HUDEP-2 (cell line): ENCODE data around the gene MYO5A.
"Not testable (repeated sequence)": the region's sequence is repeated elsewhere in the genome, so short reads cannot be mapped to it uniquely, and the experiment has no call there.

ENCODE experiments used
- DNase-seq, 76 experiments: peaks; one replicate each; lab custom pipeline; 2025; ENCODE audit not compliant: unreplicated experiment in 76 of 76; lab: John Stamatoyannopoulos, UW

The MYO5A gene

DNA sequence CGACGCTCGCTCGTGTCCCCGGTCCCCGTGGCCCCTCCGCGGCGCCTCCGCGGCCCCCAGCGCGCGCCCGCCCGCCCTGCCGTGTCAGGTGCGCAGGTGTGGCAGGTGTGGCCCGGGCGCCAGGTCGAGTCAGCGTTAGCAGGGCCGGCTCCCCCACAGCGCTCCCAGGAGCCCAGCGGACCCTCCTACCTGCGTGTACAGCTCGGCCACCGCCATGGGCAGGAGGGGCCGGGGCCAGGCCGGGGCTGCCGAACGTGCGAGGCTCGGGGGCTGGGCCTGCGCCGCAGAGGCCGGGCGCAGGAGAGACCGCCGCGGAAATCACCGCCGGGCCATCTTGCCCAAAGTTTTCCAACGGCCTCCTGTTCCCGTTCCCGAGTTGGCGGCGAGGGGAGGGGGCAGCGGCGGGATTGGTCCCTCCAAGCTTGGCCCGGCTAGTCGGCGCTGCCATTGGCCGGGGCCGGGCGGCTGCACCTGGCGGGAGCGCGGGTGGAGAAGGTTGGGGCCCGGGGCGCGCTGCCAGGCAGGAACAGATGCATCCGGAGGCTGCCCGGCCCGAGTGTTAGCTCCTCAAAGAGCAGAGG lies 233.2 kb downstream of the MYO5A start, which contains the start of gene MYO5C:
TSS of gene MYO5C (minus strand) at position 384 of the 581 bp plus-strand sequence. CDS start at position 216, 168 bp downstream.
- no peak for DNase-seq

DNA sequence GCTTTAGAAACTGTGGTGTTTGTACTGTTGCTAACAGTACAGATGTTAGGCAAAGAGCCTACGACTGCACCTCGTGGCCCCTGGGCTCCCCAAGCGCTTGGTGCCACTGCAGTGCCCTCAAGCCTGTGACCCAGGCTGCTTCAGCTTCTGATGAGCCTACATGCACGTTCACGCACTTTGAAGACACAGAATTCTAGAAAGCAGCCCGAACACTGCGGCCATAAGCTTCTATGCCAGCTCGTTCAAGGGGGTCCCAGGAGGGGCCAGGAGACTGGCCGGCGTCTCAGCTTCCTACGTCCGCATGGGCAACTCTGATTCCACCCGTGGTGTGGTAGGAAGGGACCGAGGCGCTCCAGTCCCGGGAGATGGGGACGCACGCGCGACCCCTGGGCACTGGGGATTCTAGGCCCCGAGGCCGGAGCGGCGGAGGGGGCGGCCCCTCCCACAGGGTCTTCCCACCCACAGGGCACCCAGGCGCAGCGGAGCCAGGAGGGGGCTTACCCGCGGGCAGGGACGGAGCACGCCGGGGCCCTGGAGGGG lies 233.7 kb downstream of the MYO5A start:
- DNase-seq, result no peak

DNA sequence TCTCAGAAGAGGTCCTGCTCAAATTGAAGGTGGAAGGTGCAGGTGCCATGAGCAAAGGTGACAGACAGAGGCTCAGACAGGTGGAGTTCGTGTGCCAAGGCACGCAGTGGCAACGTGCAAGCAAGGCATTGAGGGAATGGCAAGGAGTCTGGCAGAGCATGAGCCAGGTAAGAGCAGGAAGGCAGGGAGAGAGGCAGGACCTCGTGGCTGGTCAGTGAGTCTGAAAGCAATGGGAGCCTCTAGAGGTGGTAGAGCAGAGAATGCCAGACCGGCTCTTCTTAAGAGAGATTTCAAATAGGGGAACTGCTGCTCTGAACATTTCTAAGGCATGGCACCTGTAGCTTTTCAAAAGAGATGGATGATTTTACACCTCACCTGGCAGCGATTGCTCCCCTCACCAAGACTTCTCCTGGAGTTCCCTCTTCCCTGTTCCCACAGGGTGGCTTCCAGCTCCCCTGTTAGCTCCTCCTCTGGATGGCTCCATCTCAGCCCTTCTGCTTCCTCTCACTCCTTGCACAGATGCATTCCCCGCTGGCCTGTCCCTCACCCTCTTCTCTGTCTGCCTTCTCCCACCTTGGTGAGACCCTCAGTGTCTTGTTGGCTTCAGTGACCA lies 235.8 kb downstream of the MYO5A start:
- DNase-seq, result no peak

DNA sequence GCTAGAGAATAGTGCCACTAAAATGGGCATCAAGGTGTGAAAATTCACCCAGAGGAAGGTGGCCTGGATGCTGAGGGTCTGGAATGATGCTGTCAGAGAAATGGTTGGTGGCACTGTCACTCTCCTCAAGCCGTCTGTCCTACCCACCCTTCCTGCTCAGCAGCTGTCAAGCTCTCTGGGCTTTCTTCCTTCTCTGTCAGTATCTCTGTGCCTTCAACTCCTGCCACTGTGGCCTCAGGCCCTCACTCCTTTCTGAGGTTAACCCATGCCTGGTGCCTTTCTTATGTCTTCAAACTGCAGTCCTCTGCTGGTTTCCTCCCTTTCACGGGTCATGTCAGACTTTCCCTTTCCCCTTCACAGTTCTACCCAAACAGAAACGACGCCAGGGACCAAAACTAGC lies 237.5 kb downstream of the MYO5A start:
- no peak for DNase-seq

DNA sequence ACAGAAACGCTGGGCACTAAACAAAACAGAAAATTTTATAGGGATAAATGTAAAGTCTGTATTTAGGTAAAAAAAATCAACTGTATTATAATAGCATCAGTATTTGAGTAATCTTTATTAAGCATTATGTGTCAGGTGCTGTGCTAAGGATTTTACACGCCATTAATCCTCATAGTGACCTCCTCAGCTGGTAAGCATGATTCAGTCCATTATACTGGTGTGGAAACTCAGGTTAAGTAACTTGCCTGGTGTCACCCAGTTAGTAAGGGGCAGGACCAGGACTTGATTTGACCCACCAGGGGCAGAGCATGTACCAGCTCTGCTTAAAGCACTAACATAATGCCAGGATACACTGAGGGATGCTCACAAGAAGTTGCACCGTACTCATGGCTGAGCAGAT lies 237.9 kb downstream of the MYO5A start:
- no peak for DNase-seq

DNA sequence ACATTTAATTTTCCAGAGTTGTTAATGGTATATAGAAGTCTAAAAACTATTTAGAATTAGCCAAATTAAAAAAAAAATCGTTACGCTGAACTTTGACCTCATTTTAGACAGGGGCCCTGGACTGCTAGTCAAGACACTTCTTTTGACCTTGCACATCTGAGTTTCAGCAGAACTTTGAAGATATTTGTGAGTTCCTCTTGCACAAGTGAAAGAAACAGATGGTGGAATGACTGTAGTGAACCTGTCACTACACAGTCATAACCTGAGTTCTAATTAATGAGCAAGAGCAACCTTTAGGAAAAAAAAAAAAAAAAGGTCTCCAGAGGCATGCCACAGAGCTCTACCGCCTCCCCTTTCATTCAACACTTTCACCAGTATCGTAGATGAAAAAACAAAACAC lies 238.4 kb downstream of the MYO5A start:
- no peak for DNase-seq

DNA sequence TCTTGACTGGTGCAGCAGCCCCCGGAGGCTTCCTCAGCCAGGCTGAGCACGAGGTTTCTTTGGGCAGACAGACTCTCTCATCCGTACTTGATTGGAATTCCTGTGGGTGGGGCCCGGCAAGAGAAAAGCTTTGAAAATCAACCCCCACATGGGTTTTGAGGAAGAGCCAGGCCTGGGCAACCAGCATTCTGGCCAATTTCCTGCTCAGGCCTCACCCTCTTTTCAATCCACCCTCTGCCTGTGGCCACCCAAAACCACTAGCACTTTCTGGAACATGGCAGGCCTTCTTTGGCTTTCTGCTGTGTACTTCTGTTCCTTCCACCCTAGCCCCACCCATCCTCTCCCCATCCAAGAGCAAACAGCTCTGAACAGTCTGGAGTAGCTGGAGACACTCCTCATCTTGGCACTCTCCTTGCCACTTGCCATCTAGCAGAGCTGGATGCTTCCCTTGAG lies 239.0 kb downstream of the MYO5A start:
- no peak for DNase-seq

DNA sequence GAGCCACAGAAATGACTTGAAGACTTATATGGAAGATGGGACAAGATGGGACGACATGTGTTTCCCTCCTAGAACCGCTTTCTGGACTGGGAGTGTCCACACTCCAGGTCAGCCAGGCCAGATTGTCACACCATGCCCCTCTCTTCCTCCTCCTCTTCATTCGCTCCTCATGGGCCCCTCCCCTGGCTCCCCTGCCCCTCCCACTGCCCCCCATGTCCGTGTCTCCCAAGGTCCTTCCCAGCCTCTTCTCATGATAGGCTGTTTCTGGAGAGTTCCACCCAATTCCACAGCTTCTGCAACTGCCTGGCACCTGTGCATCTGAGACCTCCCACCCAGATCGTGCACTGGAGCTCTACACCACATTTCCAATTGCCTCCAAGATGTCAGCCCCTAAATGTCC lies 239.7 kb downstream of the MYO5A start:
- DNase-seq, result no peak

DNA sequence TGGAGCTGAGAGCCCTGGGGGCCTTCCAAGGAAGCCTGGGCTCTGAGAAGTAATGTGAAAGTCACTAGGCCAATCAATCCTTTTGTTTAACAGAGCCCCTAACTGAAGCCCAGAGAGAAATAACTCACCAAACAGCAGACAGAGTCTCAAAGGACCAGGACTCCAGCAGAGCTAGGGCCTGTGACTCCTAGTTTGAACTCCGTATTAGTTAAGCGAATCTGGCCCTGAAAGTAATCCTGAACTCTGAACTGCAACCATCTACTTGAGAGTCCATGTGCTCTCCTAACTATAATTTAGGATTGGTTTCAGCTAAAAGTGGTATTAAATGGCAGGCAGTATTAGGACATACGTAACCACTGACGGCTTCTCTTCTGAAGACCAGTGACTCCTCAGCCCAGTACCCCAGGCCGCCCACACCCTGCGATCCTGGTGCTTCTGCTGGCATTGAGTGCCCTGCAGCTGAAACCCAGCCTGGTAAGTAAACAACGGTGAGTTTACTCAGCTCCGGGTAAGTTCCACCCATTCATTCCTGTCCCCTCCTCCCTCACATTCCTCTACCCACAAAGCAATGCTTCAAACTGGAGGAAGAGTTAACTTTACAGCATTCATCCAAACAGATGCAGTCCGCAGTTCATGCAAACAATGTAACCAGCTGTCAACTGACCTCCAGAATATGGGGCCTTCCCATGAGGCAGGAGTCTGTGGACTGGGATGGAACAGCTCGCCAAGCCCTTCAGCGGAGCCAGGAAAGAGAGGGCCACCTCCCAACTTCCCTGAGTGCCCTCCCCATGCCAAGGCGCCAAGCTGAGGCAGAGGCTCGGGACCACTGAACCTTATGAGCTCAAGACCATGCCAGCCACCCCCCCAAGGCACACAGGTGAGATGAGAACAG lies 240.4 kb downstream of the MYO5A start:
- no peak for DNase-seq

DNA sequence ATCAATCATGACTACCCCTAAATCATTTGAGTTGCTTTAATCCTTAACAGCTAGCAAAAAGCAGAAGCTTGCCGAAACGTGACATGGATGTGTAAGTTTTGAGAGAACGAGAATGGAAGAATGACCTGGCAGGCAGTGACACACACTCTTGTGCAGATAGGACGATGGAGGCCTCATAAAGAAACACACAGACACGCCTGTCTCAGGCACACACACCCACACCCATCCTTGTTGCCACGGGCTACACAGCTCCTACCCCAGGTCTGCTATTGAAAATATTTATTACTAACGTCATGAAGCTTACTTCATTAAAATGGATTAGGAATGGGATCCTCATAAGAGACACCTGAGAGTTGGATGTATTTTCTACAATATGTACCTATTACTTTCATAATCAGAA lies 241.6 kb downstream of the MYO5A start:
- DNase-seq, result no peak

DNA sequence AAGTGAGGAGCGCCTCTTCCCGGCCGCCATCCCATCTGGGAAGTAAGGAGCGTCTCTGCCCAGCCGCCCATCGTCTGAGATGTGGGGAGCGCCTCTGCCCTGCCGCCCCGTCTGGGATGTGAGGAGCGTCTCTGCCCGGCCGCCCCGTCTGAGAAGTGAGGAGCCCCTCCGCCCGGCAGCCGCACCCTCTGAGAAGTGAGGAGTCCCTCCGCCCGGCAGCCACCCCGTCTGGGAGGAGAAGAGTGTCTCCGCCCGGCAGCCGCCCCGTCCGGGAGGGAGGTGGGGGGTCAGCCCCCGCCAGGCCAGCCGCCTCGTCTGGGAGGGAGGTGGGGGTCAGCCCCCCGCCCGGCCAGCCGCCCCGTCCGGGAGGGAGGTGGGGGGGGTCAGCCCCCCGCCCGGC lies 242.7 kb downstream of the MYO5A start:
- DNase-seq, result not testable (repeated sequence)

DNA sequence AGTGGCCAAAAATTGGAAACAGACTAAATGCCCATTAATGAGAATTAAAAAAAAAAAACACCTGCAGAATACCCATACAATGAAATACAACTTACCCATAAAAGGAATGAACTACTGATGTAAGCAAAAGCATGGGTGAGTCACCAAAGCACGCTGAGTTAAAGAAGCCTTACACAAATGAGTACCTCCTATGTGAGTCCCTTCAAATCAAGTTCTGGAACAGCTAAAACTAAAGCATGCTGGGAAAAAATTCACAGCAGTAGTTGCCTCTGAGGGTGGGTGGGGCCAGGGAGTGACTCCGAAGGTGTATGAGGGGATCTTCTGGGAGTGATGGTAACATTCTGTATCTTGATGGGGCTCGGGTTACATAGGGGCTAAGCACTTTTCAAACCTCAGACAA lies 244.5 kb downstream of the MYO5A start:
- DNase-seq, result no peak

DNA sequence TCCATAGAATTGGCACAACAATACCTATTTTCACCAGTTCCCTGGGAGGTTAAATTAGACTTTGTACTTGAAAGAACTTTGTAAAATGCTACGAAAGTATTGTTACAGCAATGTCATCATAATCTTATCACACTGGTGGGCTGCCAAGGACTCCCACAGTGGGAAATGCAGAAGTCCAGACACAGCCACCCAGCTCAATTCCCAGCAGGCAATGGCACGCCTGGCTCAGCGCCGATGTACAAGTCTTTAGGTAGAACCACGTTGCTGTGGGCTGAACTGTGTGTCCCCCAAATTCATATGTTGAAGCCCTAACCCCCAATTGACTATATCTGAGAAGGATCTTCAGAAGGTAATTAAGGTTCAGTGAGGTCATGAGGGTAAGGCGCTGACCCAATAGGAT lies 245.4 kb downstream of the MYO5A start:
- no peak for DNase-seq

DNA sequence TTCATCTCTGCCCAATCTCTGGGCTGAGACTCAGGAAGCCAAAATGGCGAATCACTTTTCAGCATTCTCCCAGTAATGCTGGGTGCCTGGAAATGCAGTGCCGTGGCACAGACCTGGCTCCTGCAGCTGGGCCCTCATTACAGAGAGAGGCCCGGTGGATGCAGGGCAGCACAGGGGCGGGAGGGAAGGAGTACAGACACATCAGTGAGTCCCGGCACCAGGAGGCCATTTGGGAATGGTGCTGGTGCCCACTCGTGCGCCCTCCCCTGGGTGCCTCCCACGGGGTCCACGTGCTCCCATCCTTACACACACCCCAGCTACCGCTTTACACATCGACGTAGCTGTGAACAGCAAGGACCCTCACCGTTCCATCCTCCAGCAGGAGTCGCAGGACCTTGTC lies 246.3 kb downstream of the MYO5A start:
- no peak for DNase-seq

DNA sequence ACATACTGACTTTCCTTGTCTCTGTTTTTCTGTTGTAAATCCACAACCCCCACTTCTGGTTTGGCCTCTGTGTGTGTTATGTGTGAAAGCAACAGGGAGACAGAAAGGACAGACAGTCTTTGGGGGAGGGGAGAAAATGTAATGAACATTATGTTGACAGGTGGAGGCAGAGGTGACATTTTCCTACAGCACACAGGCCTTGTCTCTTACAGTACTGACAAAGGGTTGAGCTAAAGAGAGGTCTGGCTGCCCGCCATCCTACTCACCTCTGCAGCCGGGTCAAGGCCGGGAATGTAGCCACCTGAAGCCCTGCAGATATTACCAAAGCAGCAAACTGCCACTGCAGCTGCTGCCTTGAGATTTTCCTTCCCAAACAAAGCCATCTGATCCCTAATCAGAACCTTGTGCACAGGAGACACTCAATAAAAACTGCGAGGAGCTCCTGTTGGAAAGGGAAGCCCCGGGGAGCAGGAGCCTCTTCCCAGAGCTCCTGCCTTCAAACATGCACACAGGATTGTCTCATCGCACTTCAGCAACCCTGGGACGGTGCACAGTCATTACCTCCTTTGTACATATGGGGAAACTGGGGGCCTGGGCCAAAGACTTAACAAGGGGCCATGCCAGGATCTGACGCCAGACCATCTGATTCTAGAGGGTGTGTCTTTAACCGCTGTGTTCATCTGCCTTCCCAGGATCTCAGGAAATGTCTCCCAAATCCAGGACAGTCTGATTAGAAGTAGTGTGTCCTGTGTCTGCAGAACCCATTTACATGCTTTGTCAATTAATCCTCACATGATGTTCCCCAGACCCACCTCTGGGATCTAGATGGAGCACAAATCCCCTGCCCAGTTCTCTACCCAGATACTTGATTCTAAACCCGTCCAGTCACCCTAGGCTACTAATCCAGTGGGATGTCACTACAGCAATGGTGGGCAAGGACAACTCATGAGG lies 247.3 kb downstream of the MYO5A start:
- no peak for DNase-seq

DNA sequence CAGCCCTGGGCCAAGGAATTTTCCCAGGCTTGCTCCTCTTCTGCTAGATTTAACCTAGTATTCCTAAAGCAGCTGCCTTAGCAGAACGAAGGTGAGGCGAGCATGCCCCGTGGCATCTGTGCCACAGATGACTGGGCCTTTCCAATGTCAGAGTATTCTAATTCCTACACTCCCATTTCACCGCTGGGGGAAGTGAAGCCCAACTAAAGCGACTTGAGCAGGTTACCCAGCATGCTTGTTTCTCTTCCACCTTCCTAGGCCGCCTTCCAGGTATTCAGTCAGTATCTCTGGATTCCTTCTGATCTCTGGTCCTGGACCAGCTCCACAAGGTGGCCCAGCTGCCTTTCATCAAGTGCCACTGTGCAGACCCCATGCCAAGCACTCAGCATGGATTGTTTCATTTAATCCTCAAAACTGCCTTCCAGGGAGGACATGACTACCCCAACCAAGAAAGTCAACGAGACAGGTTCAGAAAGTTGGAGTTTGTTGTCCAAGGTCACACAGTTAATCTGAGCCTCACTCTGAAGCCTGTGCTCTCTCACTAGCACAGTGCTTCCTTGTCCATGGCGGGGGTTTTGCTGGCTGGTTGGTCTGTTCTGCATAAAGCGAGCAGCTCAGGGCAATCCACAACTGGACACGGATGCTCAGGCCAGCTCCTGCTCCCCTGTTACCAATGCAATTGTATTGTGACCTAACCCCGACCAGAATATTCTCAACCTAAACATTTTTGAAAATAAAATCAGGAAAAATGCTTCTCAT lies 248.2 kb downstream of the MYO5A start:
- DNase-seq, result no peak

DNA sequence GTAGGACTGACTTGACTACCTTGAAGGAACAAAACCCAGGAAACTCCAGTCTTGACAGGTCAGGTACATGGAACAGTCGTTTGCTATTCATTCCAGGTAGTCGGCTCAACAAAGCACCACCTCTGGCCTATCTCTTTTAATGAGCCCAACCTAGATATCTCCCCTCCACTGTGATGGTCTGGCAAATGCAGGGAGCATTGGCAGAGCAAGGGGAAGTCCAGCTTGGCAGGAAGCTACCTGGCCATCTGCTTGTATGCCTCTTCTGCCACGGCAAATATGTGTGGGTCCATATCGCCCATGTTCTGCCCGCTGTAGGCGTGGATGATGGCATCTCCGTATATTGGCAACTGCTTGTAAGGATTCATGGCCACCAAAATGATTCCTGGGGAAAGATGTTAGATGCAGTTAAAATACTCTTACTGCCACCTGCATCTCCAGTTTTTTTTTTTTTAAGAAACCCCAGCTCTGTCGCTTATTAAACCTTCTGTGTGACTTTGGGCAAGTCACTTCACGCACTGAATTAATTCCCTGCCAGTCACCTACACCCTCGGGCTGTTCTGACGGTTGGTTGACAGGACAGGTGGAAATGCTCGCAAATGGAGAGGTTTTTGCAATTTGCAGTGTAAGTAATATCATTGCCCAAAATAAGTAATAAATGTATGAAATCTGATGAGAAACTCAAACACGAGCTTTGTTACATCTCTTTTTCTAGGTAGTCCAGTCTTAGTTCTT lies 249.9 kb downstream of the MYO5A start:
- no peak for DNase-seq

DNA sequence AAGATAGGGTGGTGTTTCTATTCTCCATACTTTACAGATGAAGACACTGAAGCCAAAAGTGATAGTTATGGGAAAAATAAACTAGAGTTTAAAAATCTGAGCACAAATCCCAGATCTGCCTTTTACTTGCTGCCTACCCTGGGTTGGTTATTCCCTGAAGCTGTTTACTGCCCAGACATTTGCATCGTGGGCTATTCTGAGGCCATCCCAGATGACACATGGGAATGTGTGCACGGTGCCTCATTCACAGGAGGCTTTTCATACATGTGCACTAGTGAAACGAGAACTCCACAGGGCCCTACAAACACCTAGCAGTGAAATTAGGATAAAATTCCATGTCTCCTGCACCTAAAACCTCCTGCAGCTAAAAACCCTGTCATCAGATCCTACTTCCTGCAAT lies 250.5 kb downstream of the MYO5A start:
- no peak for DNase-seq

DNA sequence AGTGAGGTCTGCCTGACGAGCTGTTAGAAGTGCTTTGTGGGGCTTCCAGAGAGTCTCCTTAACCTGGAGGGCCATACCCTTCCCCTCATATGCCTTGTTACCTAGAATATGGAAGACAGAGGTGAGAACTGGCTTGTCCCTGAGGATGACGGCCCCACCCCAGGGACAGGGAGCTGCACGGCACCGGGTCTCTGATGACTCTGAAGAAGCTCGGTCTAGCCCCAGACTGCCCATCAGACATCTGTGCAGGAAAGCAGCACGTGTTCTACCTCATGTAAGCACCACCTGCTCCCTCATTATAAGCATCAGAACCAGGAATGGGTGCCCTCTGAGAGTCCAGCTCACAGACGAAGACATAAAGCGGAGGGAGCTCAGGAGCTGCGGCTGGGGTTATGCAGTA lies 251.1 kb downstream of the MYO5A start:
- no peak for DNase-seq
